ENCODE results near the gene ARF3.
A peak's percentile ranks its signal among the peaks of the same experiment; 100 is the strongest.

Gene ARF3

GRCh38 chr12:48990552-48990951 is 33.3 kb upstream of the ARF3 start:
- TF ChIP-seq CTCF (IDR thresholded peaks at IDR 0.05; ENCODE audit: borderline replicate concordance, control extremely low read depth, extremely low read depth, insufficient read depth, missing control alignments): no peak
- in situ Hi-C loops (cut with MboI; ENCODE audit: low sequenced_read_pairs, unreplicated experiment): no loop called here
- no peak for DNase-seq (ENCODE audit: low spot score)

GRCh38 chr12:48988030-48988649 is 30.9 kb upstream of the ARF3 start:
- TF ChIP-seq CTCF (IDR thresholded peaks at IDR 0.05; ENCODE audit: borderline replicate concordance, control extremely low read depth, extremely low read depth, insufficient read depth, missing control alignments): peak; percentile 94
- in situ Hi-C loops (cut with MboI; ENCODE audit: low sequenced_read_pairs, unreplicated experiment): no loop called here
- DNase-seq (ENCODE audit: low spot score): peak; percentile 80

- TF ChIP-seq CTCF (IDR thresholded peaks at IDR 0.05; ENCODE audit: borderline replicate concordance, control extremely low read depth, extremely low read depth, insufficient read depth, missing control alignments): no peak
- in situ Hi-C loops (cut with MboI; ENCODE audit: low sequenced_read_pairs, unreplicated experiment): no loop called here
- DNase-seq (ENCODE audit: low spot score): no peak
These were observed 29.5 kb upstream of the ARF3 start for GRCh38 chr12:48986720-48987291.

GRCh38 chr12:48985901-48986300 is 28.6 kb upstream of the ARF3 start:
- DNase-seq (ENCODE audit: low spot score): no peak
- in situ Hi-C loops (cut with MboI; ENCODE audit: low sequenced_read_pairs, unreplicated experiment): no loop called here
- no peak for TF ChIP-seq CTCF (IDR thresholded peaks at IDR 0.05; ENCODE audit: borderline replicate concordance, control extremely low read depth, extremely low read depth, insufficient read depth, missing control alignments)

- no peak for TF ChIP-seq CTCF (IDR thresholded peaks at IDR 0.05; ENCODE audit: borderline replicate concordance, control extremely low read depth, extremely low read depth, insufficient read depth, missing control alignments)
- in situ Hi-C loops (cut with MboI; ENCODE audit: low sequenced_read_pairs, unreplicated experiment): no loop called here
- no peak for DNase-seq (ENCODE audit: low spot score)
These were observed 28.2 kb upstream of the ARF3 start for GRCh38 chr12:48985475-48985897.

- no peak for TF ChIP-seq CTCF (IDR thresholded peaks at IDR 0.05; ENCODE audit: borderline replicate concordance, control extremely low read depth, extremely low read depth, insufficient read depth, missing control alignments)
- no peak for DNase-seq (ENCODE audit: low spot score)
- in situ Hi-C loops (cut with MboI; ENCODE audit: low sequenced_read_pairs, unreplicated experiment): no loop called here
These were observed 25.3 kb upstream of the ARF3 start for GRCh38 chr12:48982397-48983080.
